SK-N-SH (cell line): Measurements from ENCODE around the gene MKS1. TPM values are rescaled to one million over a fixed set of nuclear protein-coding genes. Genes with fewer than 3 reads are reported as not detected.

Experiments used
- CTCF ChIA-PET: fragments of 300-600, 350-600 bp; formaldehyde crosslinking; extraction: SDS; loops from one replicate; lab custom pipeline; 2021; lab: Yijun Ruan, JAX
- POLR2A ChIA-PET: fragments of 350-600 bp; sonication (Branson Sonifier 250); formaldehyde crosslinking; extraction: SDS; loops from one replicate; lab custom pipeline; 2020; ENCODE audit warnings: antibody characterized with exemption, inconsistent platforms; lab: Yijun Ruan, JAX
- DNase-seq: peaks from one replicate; pipeline ENCODE4 v3.0.0; 2012
- H2AFZ ChIP-seq: fragments of 200-600 bp; sonication (generic); 2 replicates; pipeline ENCODE4 v1.8.1; 2016; ENCODE audit warnings: antibody characterized with exemption, mild to moderate bottlenecking, low read depth
- H3F3A ChIP-seq: fragments of 200-600 bp; sonication (generic); replicated peaks from 2 replicates; pipeline ENCODE3; 2016; ENCODE audit warnings: antibody characterized with exemption, mild to moderate bottlenecking; ENCODE audit not compliant: insufficient read depth
- H3K27ac ChIP-seq, 2 experiments: fragments of 200-500 bp in 1 of 2; fragments of 200-600 bp in 1 of 2; sonication (Bioruptor generic) in 1 of 2; sonication (generic), shearing (Covaris generic) in 1 of 2; 2 replicates each; pipeline versions ENCODE4 v1.5.1 to v1.6.1; 2014 to 2016; ENCODE audit warnings: low read depth in 2 of 2, inconsistent platforms in 1 of 2, low read length in 1 of 2, mild to moderate bottlenecking in 1 of 2, mixed read lengths in 1 of 2
- H3K27me3 ChIP-seq: fragments of 200-600 bp; sonication (generic), shearing (Covaris generic); 2 replicates; pipeline ENCODE4 v1.6.1; 2016; ENCODE audit warnings: mixed run types; ENCODE audit not compliant: insufficient read depth
- H3K36me3 ChIP-seq, 2 experiments: fragments of 200-500 bp in 1 of 2; fragments of 200-600 bp in 1 of 2; sonication (Bioruptor generic) in 1 of 2; sonication (generic) in 1 of 2; replicated peaks in 1 of 2; 2 replicates each; pipeline versions ENCODE3 to v1.5.1; 2014 to 2016; ENCODE audit warnings: low read length in 1 of 2, mild to moderate bottlenecking in 1 of 2; ENCODE audit not compliant: insufficient read depth in 2 of 2, control insufficient read depth in 1 of 2
- H3K4me1 ChIP-seq, 2 experiments: fragments of 200-500 bp in 1 of 2; fragments of 200-600 bp in 1 of 2; sonication (Bioruptor generic) in 1 of 2; sonication (generic), shearing (Covaris generic) in 1 of 2; 2 replicates each; pipeline versions ENCODE4 v1.5.1 to v1.6.1; 2014 to 2016; ENCODE audit warnings: low read depth in 1 of 2, low read length in 1 of 2, mixed run types in 1 of 2; ENCODE audit not compliant: insufficient read depth in 2 of 2, control insufficient read depth in 1 of 2
- H3K4me2 ChIP-seq: fragments of 200-600 bp; sonication (generic), shearing (Covaris generic); 2 replicates; pipeline ENCODE4 v1.6.1; 2017; ENCODE audit warnings: mixed run types
- H3K4me3 ChIP-seq, 2 experiments: fragments of 200-500 bp in 1 of 2; fragments of 200-600 bp in 1 of 2; sonication (Bioruptor generic) in 1 of 2; sonication (generic), shearing (Covaris generic) in 1 of 2; 2 replicates each; pipeline versions ENCODE4 v1.5.1 to v1.8.1; 2014 to 2016; ENCODE audit warnings: low read depth in 2 of 2, inconsistent platforms in 1 of 2, low read length in 1 of 2, mild to moderate bottlenecking in 1 of 2, mixed read lengths in 1 of 2, moderate library complexity in 1 of 2
- H3K79me2 ChIP-seq: fragments of 200-600 bp; sonication (generic); 2 replicates; pipeline ENCODE4 v1.8.1; 2017; ENCODE audit warnings: mild to moderate bottlenecking; ENCODE audit not compliant: insufficient read depth
- H3K9ac ChIP-seq: fragments of 200-600 bp; sonication (generic); 2 replicates; pipeline ENCODE4 v1.6.1; 2017; ENCODE audit warnings: mixed run types
- H3K9me2 ChIP-seq: fragments of 200-600 bp; sonication (generic); 2 replicates; pipeline ENCODE4 v1.6.1; 2017; ENCODE audit warnings: mixed run types
- H3K9me3 ChIP-seq: fragments of 200-600 bp; sonication (generic); 2 replicates; pipeline ENCODE4 v1.6.1; 2017; ENCODE audit warnings: mixed run types, mild to moderate bottlenecking, moderate library complexity
- H4K20me1 ChIP-seq: fragments of 200-600 bp; sonication (generic); 2 replicates; pipeline ENCODE4 v1.6.1; 2017; ENCODE audit warnings: mild to moderate bottlenecking, mixed run types; ENCODE audit not compliant: insufficient read depth
- CHD2 ChIP-seq: fragments of 150-350 bp; IDR thresholded peaks from 2 replicates; pipeline ENCODE4 v1.6.1; 2018; ENCODE audit warnings: low read length; ENCODE audit not compliant: partially characterized antibody
- ELF1 ChIP-seq: IDR thresholded peaks from 2 replicates; pipeline ENCODE4 v1.4.0; 2012
- EP300 ChIP-seq, 2 experiments: IDR thresholded peaks; 2 replicates each; pipeline versions ENCODE4 v1.4.0 to v1.6.1; 2012; ENCODE audit warnings: borderline replicate concordance in 1 of 2, low read depth in 1 of 2, low read length in 1 of 2
- FOSL2 ChIP-seq: IDR thresholded peaks from 2 replicates; pipeline ENCODE4 v1.4.0; 2012; ENCODE audit warnings: low read depth, mild to moderate bottlenecking, moderate library complexity, borderline replicate concordance
- FOXM1 ChIP-seq: IDR thresholded peaks from 2 replicates; pipeline ENCODE4 v1.4.0; 2012; ENCODE audit warnings: low read depth, mild to moderate bottlenecking
- GATA2 ChIP-seq: sonication (generic); formaldehyde crosslinking; IDR thresholded peaks from 2 replicates; pipeline ENCODE4 v1.5.0; 2020; ENCODE audit warnings: mild to moderate bottlenecking, missing genetic modification reagents
- JUND ChIP-seq: IDR thresholded peaks from 2 replicates; pipeline ENCODE4 v1.4.0; 2012
- MEF2A ChIP-seq: IDR thresholded peaks from 2 replicates; pipeline ENCODE4 v1.4.0; 2012; ENCODE audit warnings: low read depth, borderline replicate concordance
- NFIC ChIP-seq: IDR thresholded peaks from 2 replicates; pipeline ENCODE4 v1.4.0; 2012; ENCODE audit warnings: borderline replicate concordance
- RAD21 ChIP-seq: IDR thresholded peaks from 2 replicates; pipeline ENCODE4 v1.6.1; 2012; ENCODE audit warnings: mild to moderate bottlenecking, low read length
- RXRA ChIP-seq: IDR thresholded peaks from 2 replicates; pipeline ENCODE4 v1.4.0; 2012; ENCODE audit warnings: low read depth, mild to moderate bottlenecking, borderline replicate concordance
- SIN3A ChIP-seq: IDR thresholded peaks from 2 replicates; pipeline ENCODE4 v1.6.1; 2012; ENCODE audit warnings: low read depth, mild to moderate bottlenecking, low read length, moderate library complexity, borderline replicate concordance
- SMC3 ChIP-seq: IDR thresholded peaks from 2 replicates; pipeline ENCODE4 v1.6.1; 2012; ENCODE audit warnings: low read depth, low read length, improper control_type of control experiment
- TCF12 ChIP-seq: IDR thresholded peaks from 2 replicates; pipeline ENCODE4 v1.4.0; 2012
- YY1 ChIP-seq: IDR thresholded peaks from 2 replicates; pipeline ENCODE4 v1.4.0; 2012; ENCODE audit warnings: low read depth, mild to moderate bottlenecking
- WGBS: methylation state at CpG from one replicate; pipeline ENCODE4 v1.1.6; 2017; ENCODE audit warnings: low lambda C conversion rate; 5-methylcytosine and 5-hydroxymethylcytosine counted together
- polyA plus RNA-seq, 3 experiments: library from polyadenylated mRNA; depleted of rRNA; stranded (reverse); fragments of >200 nt; gene quantifications; 2 replicates each; pipeline ENCODE4 v1.2.3, GENCODE V29; 2012
- TF ChIP-seq, protein P1 (sequence below): IDR thresholded peaks from 2 replicates; pipeline ENCODE4 v1.4.0; 2012; ENCODE audit warnings: low read depth, borderline replicate concordance
- TF ChIP-seq, protein P2 (sequence below): fragments of 150-350 bp; IDR thresholded peaks from 2 replicates; pipeline ENCODE4 v1.6.1; 2017; ENCODE audit warnings: antibody characterized with exemption, low read length, low read depth, borderline replicate concordance
- TF ChIP-seq, protein P3 (sequence below): fragments of 200-600 bp; sonication (generic); IDR thresholded peaks from 2 replicates; pipeline ENCODE4 v1.6.1; 2017; ENCODE audit warnings: antibody characterized with exemption, mild to moderate bottlenecking, moderate library complexity
- TF ChIP-seq, protein P4 (sequence below): IDR thresholded peaks from 2 replicates; pipeline ENCODE4; 2012
- TF ChIP-seq, protein P5 (sequence below): IDR thresholded peaks from 2 replicates; pipeline ENCODE4 v1.4.0; 2012; ENCODE audit warnings: low read depth

The MKS1 gene
- polyA plus RNA-seq, 1 of the 3 experiments (the other 2 are of a cell fraction), result 28.5 TPM

DNA sequence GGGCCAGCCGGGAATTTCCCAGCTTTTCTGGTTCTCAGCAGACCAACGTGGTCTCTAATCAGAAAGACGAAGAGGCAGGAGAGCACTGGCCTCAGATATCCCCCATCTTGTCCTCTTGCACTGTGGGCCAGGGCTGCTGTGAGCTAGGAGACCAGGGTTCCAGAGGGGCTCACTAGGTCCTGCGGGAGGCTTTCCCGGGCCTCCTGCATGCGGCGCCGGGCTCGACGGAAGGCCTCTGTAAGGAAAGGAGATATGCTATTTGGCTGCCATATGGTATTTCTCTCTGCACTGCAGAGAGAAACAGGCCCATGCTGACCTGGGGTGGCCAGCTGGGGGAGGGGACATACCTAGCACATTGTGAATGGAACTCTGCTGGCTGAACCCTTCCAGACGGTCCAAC, 13.1 kb downstream of the MKS1 start:
- TF ChIP-seq, protein P1, sequence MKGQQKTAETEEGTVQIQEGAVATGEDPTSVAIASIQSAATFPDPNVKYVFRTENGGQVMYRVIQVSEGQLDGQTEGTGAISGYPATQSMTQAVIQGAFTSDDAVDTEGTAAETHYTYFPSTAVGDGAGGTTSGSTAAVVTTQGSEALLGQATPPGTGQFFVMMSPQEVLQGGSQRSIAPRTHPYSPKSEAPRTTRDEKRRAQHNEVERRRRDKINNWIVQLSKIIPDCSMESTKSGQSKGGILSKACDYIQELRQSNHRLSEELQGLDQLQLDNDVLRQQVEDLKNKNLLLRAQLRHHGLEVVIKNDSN, result no peak
- no peak for TF ChIP-seq ELF1
- TF ChIP-seq EP300 (IDR thresholded peaks at IDR 0.05; ENCODE audit: borderline replicate concordance in 1 of 2, low read depth in 1 of 2, low read length in 1 of 2), result no peak
- TF ChIP-seq RAD21, result no peak
- TF ChIP-seq NFIC, result no peak
- TF ChIP-seq SIN3A, result no peak
- TF ChIP-seq, protein P2, sequence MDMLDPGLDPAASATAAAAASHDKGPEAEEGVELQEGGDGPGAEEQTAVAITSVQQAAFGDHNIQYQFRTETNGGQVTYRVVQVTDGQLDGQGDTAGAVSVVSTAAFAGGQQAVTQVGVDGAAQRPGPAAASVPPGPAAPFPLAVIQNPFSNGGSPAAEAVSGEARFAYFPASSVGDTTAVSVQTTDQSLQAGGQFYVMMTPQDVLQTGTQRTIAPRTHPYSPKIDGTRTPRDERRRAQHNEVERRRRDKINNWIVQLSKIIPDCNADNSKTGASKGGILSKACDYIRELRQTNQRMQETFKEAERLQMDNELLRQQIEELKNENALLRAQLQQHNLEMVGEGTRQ, result no peak
- no peak for TF ChIP-seq RXRA
- no peak for TF ChIP-seq FOSL2
- TF ChIP-seq, protein P3, sequence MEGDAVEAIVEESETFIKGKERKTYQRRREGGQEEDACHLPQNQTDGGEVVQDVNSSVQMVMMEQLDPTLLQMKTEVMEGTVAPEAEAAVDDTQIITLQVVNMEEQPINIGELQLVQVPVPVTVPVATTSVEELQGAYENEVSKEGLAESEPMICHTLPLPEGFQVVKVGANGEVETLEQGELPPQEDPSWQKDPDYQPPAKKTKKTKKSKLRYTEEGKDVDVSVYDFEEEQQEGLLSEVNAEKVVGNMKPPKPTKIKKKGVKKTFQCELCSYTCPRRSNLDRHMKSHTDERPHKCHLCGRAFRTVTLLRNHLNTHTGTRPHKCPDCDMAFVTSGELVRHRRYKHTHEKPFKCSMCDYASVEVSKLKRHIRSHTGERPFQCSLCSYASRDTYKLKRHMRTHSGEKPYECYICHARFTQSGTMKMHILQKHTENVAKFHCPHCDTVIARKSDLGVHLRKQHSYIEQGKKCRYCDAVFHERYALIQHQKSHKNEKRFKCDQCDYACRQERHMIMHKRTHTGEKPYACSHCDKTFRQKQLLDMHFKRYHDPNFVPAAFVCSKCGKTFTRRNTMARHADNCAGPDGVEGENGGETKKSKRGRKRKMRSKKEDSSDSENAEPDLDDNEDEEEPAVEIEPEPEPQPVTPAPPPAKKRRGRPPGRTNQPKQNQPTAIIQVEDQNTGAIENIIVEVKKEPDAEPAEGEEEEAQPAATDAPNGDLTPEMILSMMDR, result no peak
- TF ChIP-seq TCF12, result no peak
- no peak for TF ChIP-seq SMC3
- Histone ChIP-seq H3K79me2 (no peaks in the 10 kb centered on the region), H3K4me1 (no peaks in the 10 kb centered on the region), H3K27me3 (no peaks in the 10 kb centered on the region), H3K36me3 (peaks cover 9 to 43% of the 10 kb centered on the region in 2 experiments), H3K27ac (no peak overlapping the region), H3K9me3 (no peaks in the 10 kb centered on the region), H2AFZ (no peak overlapping the region), H3K9ac (no peak overlapping the region), H3K4me3 (no peak overlapping the region), H3K4me2 (no peak overlapping the region), H4K20me1 (no peaks in the 10 kb centered on the region), H3K9me2 (no peaks in the 10 kb centered on the region), H3F3A (no peaks in the 10 kb centered on the region)
- DNase-seq, result no peak
- ChIA-PET CTCF (interaction anchor here (0.7 to 1.8 kb wide), 4 partner anchors 9 to 69 kb away, joined by 3 to 5 read pairs (median 4); no protein-coding TSS in a partner anchor), POLR2A (interaction anchor here (1.1 to 2.2 kb wide), 2 partner anchors 10 to 13 kb away, joined by 3 to 7 read pairs; partner anchors contain the start of gene MKS1)
- WGBS, result 75% methylated on average over 7 of the region's 11 CpGs

DNA sequence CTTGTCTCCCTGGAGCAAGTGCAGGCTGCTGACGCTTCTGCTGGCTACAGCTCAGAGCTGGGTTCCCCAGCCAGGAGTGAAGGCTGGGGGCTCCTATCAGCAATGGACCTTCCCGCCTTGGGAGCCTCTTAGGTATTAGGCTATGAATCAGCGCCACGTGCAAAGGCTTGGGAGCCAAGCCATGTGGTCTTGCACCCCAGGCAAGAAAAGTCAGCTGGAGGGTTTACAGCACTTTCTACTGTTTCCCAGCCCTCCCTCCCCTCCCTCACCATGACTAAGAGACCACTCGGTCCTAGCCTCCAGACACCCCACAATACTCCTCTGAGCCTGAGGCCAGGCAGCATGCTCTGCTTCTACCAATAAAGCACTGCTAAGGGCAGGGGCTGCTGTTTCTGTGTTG, 14.3 kb downstream of the MKS1 start:
- no peaks in the 10 kb centered on the region for H3K9me2 ChIP-seq
- peaks cover 0 to 4% of the 10 kb centered on the region in 2 experiments; a peak in 1 of 4 replicates for H3K4me1 ChIP-seq
- H3K9me3 ChIP-seq, result no peaks in the 10 kb centered on the region
- no peak overlapping the region for H3K4me2 ChIP-seq
- DNase-seq, result no peak
- H3K36me3 ChIP-seq, result peaks cover 8 to 32% of the 10 kb centered on the region in 2 experiments
- no peak overlapping the region for H3K9ac ChIP-seq
- H4K20me1 ChIP-seq, result no peaks in the 10 kb centered on the region
- H3K79me2 ChIP-seq, result no peaks in the 10 kb centered on the region
- CTCF ChIA-PET, result interaction anchor here (1.0 to 1.8 kb wide), 3 partner anchors 11 to 19 kb away, joined by 3 to 5 read pairs (median 4); partner anchors contain the start of gene MKS1
- no peak overlapping the region for H3K4me3 ChIP-seq
- no peak overlapping the region for H2AFZ ChIP-seq
- no peak overlapping the region for H3K27ac ChIP-seq
- H3K27me3 ChIP-seq, result no peaks in the 10 kb centered on the region
- no peaks in the 10 kb centered on the region for H3F3A ChIP-seq
- 78% methylated on average over 5 of the region's 5 CpGs for WGBS
- POLR2A ChIA-PET, result no interaction called here
- TF ChIP-seq RAD21 (no peak), FOXM1 (no peak), FOSL2 (no peak), CHD2 (no peak), NFIC (no peak), YY1 (no peak), JUND (no peak), SMC3 (no peak), GATA2 (CRISPR knock-in tag) (no peak), MEF2A (no peak)
- TF ChIP-seq, protein P2, result no peak
- TF ChIP-seq, protein P3, result no peak
- TF ChIP-seq, protein P4, sequence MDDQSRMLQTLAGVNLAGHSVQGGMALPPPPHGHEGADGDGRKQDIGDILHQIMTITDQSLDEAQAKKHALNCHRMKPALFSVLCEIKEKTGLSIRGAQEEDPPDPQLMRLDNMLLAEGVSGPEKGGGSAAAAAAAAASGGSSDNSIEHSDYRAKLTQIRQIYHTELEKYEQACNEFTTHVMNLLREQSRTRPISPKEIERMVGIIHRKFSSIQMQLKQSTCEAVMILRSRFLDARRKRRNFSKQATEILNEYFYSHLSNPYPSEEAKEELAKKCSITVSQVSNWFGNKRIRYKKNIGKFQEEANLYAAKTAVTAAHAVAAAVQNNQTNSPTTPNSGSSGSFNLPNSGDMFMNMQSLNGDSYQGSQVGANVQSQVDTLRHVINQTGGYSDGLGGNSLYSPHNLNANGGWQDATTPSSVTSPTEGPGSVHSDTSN, result no peak
- TF ChIP-seq, protein P5, sequence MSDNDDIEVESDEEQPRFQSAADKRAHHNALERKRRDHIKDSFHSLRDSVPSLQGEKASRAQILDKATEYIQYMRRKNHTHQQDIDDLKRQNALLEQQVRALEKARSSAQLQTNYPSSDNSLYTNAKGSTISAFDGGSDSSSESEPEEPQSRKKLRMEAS, result no peak
